GM12873 (cell line): ENCODE results near the gene RAP1GDS1.

Source experiments
- TF ChIP-seq, protein P1 (sequence below): IDR thresholded peaks from 2 replicates; pipeline ENCODE4 v1.5.1; 2012; ENCODE audit warnings: low read depth, mild to moderate bottlenecking, moderate library complexity, low read length, control low read depth; ENCODE audit not compliant: insufficient read depth; ENCODE audit errors: missing control alignments

The RAP1GDS1 gene

DNA sequence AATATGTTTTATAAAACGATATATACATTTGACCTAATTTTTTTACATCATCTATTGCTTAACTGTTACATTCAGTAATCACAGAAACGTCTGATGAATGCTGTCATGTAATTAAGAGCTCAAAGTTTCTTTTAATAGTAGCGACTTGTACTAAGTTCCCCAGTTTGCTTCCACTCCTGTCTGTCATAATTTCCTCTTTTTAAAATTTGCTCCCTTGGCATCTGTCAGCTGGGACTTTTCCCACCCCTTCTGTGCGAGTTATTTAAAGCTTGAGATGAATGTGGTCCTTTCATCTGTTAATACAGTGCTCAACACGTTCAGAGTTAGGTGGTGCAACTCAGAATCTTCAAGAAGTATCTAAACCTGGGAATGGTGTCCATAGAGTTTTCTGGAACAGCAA, 1.2 kb downstream of the RAP1GDS1 start:
- TF ChIP-seq, protein P1, sequence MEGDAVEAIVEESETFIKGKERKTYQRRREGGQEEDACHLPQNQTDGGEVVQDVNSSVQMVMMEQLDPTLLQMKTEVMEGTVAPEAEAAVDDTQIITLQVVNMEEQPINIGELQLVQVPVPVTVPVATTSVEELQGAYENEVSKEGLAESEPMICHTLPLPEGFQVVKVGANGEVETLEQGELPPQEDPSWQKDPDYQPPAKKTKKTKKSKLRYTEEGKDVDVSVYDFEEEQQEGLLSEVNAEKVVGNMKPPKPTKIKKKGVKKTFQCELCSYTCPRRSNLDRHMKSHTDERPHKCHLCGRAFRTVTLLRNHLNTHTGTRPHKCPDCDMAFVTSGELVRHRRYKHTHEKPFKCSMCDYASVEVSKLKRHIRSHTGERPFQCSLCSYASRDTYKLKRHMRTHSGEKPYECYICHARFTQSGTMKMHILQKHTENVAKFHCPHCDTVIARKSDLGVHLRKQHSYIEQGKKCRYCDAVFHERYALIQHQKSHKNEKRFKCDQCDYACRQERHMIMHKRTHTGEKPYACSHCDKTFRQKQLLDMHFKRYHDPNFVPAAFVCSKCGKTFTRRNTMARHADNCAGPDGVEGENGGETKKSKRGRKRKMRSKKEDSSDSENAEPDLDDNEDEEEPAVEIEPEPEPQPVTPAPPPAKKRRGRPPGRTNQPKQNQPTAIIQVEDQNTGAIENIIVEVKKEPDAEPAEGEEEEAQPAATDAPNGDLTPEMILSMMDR: no peak

DNA sequence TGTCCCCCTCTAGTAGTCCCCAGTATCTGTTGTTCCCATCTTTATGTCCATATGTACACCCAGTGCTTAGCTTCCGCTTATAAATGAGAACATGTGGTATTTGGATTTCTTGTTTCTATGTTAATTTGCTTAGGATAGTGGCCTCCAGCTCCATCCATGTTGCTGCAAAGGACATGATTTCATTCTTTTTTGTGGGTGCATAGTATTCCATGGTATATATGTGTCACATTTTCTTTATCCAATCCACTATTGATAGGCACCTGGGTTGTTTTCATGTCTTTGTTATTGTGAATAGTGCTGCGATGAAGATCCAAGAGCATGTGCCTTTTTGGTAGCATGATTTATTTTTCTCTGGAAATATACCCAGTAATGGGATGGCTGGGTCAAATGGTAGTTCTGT, 6.3 kb downstream of the RAP1GDS1 start:
- TF ChIP-seq, protein P1: no peak

DNA sequence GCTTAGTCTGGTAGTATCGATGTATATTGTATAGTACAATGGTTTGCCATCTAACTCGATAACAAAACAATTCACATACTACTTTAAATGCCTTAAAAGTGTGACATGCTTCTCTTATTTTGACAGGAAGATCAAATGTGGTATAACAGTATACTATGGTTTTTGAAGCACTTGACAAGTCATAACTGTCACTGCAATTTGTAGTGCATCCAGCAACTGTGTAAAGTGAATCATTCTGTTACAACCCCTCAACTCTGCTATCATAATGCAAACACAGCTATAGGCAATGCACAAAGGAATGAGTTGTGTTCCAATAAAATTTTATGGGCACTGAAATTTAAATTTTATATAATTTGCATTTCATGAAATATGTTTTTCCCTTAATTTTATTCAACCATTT, 14.0 kb downstream of the RAP1GDS1 start:
- TF ChIP-seq, protein P1: no peak

DNA sequence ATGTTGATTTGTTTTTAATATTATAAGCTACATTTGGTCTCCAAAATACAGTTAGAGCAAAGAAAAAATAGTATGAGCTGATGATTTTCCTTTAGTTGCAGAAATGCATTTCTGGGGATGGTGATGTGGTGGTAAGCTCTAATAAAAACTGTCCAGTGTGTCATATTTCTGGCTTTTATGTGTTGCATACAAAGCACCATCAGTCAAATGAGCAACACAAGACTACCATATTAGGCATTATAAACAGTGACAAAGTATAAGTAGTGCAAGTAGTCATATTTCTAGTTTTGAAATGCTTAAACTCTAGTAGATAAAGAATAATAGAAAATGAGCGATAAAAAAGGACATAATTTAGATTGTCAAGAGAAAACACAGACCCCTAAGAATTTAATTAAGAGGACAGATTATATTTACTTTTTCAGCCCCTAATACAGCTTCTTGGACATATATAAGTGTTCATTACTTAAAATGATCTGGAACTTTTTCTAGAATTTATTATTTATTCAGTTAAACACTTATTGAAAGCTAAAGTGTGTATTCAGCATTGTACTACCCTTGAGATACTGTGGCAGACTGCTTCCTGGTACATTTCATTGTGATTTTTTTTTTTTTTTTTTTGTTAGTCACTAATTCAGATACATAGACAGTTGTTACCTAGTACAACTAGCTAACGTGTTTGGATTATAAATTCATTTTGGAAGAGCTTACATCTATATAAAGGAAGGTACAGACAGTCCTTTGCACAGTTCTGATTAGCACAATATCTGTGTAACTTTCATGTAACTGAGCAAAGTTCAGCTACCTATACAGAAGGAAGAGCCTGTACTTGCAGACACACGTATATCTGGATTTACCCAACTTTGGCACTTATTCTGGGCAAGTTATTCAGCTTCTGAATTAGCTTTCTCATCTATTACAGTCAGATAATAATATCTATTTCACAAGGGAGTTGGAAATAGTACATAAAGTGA, 22.3 kb downstream of the RAP1GDS1 start:
- TF ChIP-seq, protein P1: no peak

DNA sequence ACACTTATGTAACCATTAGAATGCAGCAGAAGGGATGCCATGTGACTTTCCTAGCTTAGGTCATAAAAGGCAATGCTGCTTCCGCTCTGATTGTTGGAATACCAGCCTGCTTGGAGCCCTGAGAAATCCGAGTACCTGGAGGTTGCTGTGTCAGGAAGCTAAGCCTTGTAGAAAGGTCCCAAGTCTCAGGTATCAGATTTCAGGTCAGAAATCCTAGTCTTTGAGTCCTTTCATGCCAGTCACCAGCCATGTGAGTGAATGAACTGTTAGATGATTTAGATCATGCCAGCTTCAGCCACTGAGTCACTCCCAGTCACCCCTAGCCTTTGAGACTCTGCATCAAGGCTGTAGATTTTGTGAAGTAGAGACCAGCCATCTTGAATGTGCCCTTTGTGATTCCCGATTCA, 23.5 kb downstream of the RAP1GDS1 start:
- TF ChIP-seq, protein P1: no peak

DNA sequence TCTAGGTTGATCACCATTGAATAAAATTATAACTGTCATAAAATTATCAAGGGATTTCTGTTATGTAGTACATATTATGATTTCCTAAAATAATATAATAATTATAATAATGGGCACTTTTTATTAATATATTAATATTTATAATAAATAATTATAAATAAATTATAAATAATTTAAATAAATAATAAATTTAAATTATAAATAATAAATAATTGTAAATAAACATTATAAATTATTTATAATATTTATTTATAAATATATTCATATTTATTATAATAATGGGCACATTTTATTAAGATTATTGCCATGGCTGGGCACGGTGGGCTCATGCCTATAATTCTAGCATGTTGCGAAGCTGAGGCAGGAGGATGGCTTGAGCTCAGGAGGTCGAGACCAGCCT, 24.5 kb downstream of the RAP1GDS1 start:
- TF ChIP-seq, protein P1: no peak

DNA sequence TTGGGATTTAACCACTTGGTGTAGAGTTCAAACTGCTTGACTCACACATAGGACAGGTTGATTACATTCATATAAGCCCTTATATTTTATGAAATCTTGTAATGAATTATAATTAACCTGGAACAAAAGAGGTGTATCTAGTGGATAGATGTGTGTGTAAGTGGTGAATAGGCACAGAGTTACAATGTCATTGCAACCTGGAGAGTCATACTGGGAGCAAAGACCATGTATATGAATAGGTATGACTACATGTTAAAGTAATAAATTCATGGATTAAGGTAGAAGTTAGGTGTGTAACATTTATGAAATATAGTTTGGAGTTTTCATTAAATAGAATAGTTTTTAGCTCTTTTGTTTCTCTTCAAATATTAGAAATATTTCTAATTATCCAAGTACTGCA, 26.1 kb downstream of the RAP1GDS1 start:
- TF ChIP-seq, protein P1: no peak
